SK-N-SH treated with all-trans-retinoic acid at 6 μM for 48 hours (cell line): ENCODE measurements around the gene GEN1.

Source experiments
- ARNTL ChIP-seq: fragments of 450-650 bp; formaldehyde crosslinking; IDR thresholded peaks from 2 replicates; pipeline ENCODE4 v1.5.0; 2020; ENCODE audit warnings: low read depth, mild to moderate bottlenecking, moderate library complexity, borderline replicate concordance
- GLIS3 ChIP-seq: fragments of 250-450 bp; sonication (Bioruptor Pico); IDR thresholded peaks from 2 replicates; pipeline ENCODE4 v1.5.0; 2020; ENCODE audit warnings: mild to moderate bottlenecking, moderate library complexity
- ZFP30 ChIP-seq: fragments of 450-650 bp; formaldehyde crosslinking; IDR thresholded peaks from 2 replicates; pipeline ENCODE4 v1.5.0; 2022; ENCODE audit warnings: mild to moderate bottlenecking, moderate library complexity

DNA sequence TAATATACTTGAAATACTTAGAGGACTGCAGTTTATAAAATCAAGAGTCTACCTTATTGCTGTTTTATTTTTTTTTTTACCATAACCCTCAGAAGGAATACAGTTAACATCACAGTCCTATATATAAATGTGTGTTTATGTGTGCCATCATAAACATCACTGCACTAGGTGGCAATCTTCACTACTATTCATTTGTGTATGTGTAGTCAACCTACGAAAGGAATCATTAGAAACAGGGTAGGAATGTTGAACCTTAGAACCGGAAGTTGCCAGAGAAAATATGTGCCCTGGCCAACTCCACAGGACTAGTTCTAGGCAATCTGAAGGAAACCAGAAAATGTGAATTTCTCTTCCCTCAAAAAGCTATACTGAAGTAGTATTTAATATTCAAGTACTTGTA lies 3.4 kb downstream of the GEN1 start:
- TF ChIP-seq ZFP30 (CRISPR knock-in tag): no peak
- TF ChIP-seq ARNTL (CRISPR knock-in tag): no peak
- no peak for TF ChIP-seq GLIS3
